Fibroblast of skin of scalp (primary cell): ENCODE data around the gene GPRIN2.
A peak's percentile ranks its signal among the peaks of the same experiment; 100 is the strongest.
"Not testable (repeated sequence)": the region's sequence is repeated elsewhere in the genome, so short reads cannot be mapped to it uniquely, and the experiment has no call there.

ENCODE experiments used
- DNase-seq: peaks from one replicate; pipeline ENCODE4 v3.0.0-alpha.2; 2013

Gene GPRIN2

DNA sequence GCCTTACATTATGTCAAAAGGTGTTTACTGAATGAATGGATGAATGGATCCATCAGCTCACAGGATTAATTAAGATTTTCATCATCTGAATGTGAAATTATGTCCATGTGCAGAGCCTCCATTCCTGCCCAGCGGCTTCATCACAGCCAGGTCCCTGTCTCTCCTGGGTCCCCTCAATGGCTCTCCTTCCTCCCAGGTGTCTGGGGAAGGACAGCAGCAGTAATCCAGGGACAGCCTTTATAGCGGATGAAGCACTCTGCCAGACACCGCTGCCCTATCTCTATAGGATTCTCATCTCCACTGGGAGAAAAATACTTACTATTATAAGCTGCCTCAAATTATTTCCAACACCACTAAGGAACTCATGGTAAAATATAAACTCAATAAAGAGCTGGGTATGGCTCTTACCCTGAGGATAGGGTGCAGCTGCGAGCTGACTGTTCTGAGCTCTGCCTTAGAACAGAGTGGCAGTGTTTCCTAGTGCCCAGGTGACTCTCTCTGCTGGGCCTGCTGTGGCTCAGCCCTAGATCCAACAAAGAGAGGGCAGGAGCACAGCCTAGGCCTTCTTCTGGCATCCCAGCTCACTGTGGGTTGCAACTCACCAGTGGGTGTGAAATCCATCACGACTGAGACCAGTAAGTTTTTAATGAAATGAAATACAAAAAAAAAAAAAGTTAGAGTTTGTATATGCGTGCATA, 38.3 kb downstream of the GPRIN2 start:
- DNase-seq, result no peak

DNA sequence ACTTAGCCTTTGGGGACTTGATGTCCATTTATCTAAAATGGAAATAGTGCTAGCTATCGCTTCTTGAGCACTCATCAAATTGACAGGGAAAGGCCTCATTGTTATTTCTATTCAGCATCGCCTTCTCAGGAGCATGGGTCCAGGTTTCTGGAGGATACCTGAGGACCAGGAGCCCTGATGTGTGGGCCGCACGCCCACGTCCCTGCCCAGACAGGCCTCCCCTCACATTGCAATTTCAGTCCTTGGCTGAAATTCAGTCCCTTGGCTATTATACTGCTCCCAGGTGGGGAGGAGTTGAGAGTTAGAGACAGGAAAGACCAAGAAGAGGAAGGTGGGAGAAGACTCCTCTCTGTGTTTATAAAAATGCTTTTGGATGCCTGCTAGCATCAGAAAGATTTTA, 38.9 kb downstream of the GPRIN2 start:
- no peak for DNase-seq

DNA sequence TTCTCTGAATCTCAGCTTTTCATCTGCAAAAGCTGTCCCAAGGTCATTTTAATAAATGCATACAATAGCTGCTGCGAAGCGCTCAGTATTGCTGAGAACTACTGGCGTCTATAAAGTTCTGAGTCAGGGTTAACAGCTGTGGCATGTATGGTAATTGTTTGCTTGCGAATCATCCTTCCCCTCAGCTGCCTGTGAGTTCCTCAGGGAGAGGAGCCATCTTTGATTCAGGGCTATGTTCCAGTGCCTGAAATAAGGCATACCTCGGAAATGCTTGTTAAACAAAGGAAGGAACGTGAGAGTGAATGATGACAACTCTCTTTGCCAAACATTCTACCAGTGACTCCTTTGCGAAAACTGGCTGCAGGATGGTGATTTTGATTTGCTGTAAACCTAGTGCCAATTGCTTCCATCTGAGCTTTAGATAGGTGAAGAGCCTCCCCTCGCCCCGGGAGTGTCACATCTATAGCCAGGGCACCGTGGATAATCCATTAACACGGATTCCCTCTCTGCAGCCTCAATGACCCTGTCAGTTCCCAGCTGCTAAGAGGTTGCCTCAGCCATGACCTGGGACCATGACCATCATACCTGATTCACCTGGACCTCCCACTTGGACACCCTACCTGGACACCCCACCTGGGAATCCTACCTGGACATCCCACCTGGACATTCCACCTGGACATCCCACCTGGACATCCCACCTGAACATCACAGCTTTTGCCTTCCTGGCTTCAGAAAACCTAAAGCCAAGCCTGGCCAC, 39.6 kb downstream of the GPRIN2 start:
- peak; percentile 88 for DNase-seq

- DNase-seq, result no peak
Measured at GRCh38 chr10:46515793-46516192, 40.7 kb downstream of the GPRIN2 start.

DNA sequence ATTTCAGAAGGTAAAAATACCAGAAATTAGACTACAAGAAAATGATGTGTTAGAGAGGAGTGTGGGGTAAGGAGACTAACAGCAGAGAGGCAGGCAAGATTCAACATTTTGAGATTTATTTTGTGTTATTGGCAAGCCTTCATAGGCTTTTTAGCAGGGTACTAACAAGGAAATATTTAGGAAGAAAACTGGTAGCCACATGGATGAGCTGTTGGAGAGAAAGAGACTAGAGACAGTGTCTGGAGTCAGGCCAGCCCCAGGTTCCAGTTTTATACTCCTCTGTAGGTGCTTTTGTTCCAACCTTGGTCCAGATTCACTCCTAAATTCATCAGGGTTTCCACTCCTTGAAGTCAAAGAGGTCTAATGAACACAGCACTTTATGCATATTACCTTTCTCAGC, 41.1 kb downstream of the GPRIN2 start:
- no peak for DNase-seq

DNA sequence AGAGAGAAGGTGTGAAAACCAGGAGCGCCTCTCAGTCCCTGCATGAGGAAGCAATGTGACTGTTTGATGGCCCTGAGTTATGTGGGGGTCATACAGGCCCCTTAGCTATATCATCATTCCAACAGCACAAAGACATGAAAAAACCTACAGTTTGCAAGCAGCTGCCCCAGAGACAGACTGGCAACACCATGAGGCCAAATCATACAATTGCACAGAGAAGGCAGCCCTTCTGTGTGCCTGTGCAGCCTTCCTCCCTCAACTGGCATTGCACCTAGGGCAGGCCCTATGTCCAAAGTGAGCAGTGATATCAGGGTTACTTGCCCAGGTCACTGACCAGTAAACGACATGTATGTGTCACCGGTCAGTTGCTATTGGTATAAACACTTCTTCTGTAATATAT, 41.6 kb downstream of the GPRIN2 start:
- no peak for DNase-seq

GRCh38 chr10:46514431-46514861, 42.0 kb downstream of the GPRIN2 start:
- DNase-seq, result no peak

GRCh38 chr10:46513333-46513732, 43.1 kb downstream of the GPRIN2 start:
- DNase-seq, result not testable (repeated sequence)

- not testable (repeated sequence) for DNase-seq
Measured at GRCh38 chr10:46512725-46513124, 43.7 kb downstream of the GPRIN2 start.

DNA sequence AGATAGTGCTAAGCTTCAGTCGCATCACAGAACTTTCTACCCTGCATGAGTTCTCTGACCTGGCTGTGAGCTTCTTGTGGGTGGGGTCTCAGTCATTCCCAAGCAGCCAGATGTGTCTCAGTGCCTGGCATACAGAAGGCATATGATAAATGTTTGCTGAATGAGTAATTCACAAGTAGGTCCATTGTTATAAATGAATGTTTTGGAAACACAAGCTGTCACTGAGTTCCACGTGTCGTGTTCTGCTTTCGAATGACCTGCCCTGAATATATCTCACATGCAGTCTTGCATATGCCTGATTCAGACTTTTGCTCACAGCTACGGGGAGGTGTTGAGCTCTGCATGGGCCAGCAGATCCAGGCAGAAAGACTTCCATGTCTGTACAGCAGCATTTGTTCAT, 44.5 kb downstream of the GPRIN2 start:
- DNase-seq, result not testable (repeated sequence)
